Karpas-422 (cell line): ENCODE measurements around the gene PINK1. TPM values are rescaled to one million over a fixed set of nuclear protein-coding genes. Genes with fewer than 3 reads are reported as not detected.

ENCODE experiments used
- DNase-seq: peaks from one replicate; pipeline ENCODE4 v3.0.0-alpha.2; 2015
- H2AFZ ChIP-seq: fragments of 200-600 bp; sonication (generic); 2 replicates; pipeline ENCODE4 v1.6.1; 2014; ENCODE audit warnings: antibody characterized with exemption, low read length, mixed read lengths
- H3K27ac ChIP-seq: fragments of 200-600 bp; sonication (generic); 2 replicates; pipeline ENCODE4 v1.5.1; 2014; ENCODE audit warnings: mild to moderate bottlenecking, low read length, moderate library complexity
- H3K27me3 ChIP-seq: fragments of 200-600 bp; sonication (generic); 2 replicates; pipeline ENCODE4 v1.6.1; 2014; ENCODE audit warnings: low read length, mixed read lengths
- H3K36me3 ChIP-seq: fragments of 200-600 bp; sonication (generic); 2 replicates; pipeline ENCODE4 v1.6.1; 2014; ENCODE audit warnings: low read length, mixed read lengths; ENCODE audit not compliant: insufficient read depth
- H3K4me1 ChIP-seq: fragments of 200-600 bp; sonication (generic); 2 replicates; pipeline ENCODE4 v1.6.1; 2014; ENCODE audit warnings: mild to moderate bottlenecking, low read length, mixed read lengths
- H3K4me2 ChIP-seq: fragments of 200-600 bp; sonication (generic); 2 replicates; pipeline ENCODE4 v1.6.1; 2014; ENCODE audit warnings: low read length, low read depth, mild to moderate bottlenecking; ENCODE audit not compliant: poor library complexity, severe bottlenecking
- H3K4me3 ChIP-seq: fragments of 200-600 bp; sonication (generic); 2 replicates; pipeline ENCODE4 v1.5.1; 2014; ENCODE audit warnings: mild to moderate bottlenecking, antibody characterized with exemption, low read length, mixed read lengths
- H3K79me2 ChIP-seq: fragments of 200-600 bp; sonication (generic); 2 replicates; pipeline ENCODE4 v1.6.1; 2014; ENCODE audit warnings: mild to moderate bottlenecking, low read length, mixed read lengths
- H3K9ac ChIP-seq: fragments of 200-600 bp; sonication (generic); 2 replicates; pipeline ENCODE4 v1.6.0; 2014; ENCODE audit warnings: low read length
- H3K9me2 ChIP-seq: fragments of 200-600 bp; sonication (generic), shearing (Covaris generic); replicated peaks from 2 replicates; pipeline ENCODE4 v1.6.0; 2014; ENCODE audit warnings: mild to moderate bottlenecking, low read length, moderate library complexity; ENCODE audit not compliant: insufficient read depth
- H3K9me3 ChIP-seq: fragments of 300-700, 200-600 bp; sonication (generic); 2 replicates; pipeline ENCODE4 v1.6.1; 2014; ENCODE audit warnings: low read length, mixed read lengths
- H4K20me1 ChIP-seq: fragments of 200-600 bp; sonication (generic); 2 replicates; pipeline ENCODE4 v1.6.1; 2014; ENCODE audit warnings: mild to moderate bottlenecking, antibody characterized with exemption, low read length, low read depth; ENCODE audit not compliant: insufficient read depth
- total RNA-seq: library from RNA; depleted of rRNA; stranded (reverse); fragments of >200 nt; shearing (Covaris generic); gene quantifications from 2 replicates; pipeline ENCODE4 v1.2.3, GENCODE V29; 2014; ENCODE audit warnings: low replicate concordance

The PINK1 gene
- total RNA-seq, 1 experiment from 2014 or later = 4.0 TPM

- H3K9me3 ChIP-seq = no peaks in the 10 kb centered on the region
- no peaks in the 10 kb centered on the region for H3K27me3 ChIP-seq
- H3K79me2 ChIP-seq = no peaks in the 10 kb centered on the region
- H3K27ac ChIP-seq = no peak overlapping the region
- peak; percentile 22 for DNase-seq
- no peak overlapping the region for H3K4me3 ChIP-seq
- no peaks in the 10 kb centered on the region for H3K9me2 ChIP-seq
- no peaks in the 10 kb centered on the region for H4K20me1 ChIP-seq
- H3K4me2 ChIP-seq = no peak overlapping the region
- H3K4me1 ChIP-seq = no peaks in the 10 kb centered on the region
- H3K36me3 ChIP-seq = peaks cover 3% of the 10 kb centered on the region; the same call in 1 of the 2 replicates
- no peak overlapping the region for H2AFZ ChIP-seq
- H3K9ac ChIP-seq = no peak overlapping the region
Measured at GRCh38 chr1:20644416-20644815, 11.2 kb downstream of the PINK1 start.

DNA sequence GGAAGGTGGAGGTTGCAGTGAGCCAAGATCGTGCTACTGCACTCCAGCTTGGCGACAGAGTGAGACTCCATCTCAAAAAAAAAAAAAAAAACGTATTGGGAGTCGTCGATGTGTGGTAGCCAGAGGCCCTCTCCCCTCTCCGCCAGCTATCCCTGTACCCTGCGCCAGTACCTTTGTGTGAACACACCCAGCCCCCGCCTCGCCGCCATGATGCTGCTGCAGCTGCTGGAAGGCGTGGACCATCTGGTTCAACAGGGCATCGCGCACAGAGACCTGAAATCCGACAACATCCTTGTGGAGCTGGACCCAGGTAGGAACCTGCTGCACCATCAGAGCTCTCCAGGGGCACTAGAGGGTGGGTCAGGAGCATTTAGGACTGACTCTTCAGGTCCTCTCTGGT lies 12.2 kb downstream of the PINK1 start:
- Histone ChIP-seq H3K4me1 (no peaks in the 10 kb centered on the region), H3K9me3 (no peaks in the 10 kb centered on the region), H3K9ac (no peak overlapping the region), H3K36me3 (peaks cover 3% of the 10 kb centered on the region; the same call in 1 of the 2 replicates), H3K79me2 (no peaks in the 10 kb centered on the region), H4K20me1 (no peaks in the 10 kb centered on the region), H3K9me2 (no peaks in the 10 kb centered on the region), H2AFZ (no peak overlapping the region), H3K27me3 (no peaks in the 10 kb centered on the region), H3K4me3 (no peak overlapping the region), H3K4me2 (no peak overlapping the region), H3K27ac (no peak overlapping the region)
- peak; percentile 36 for DNase-seq

DNA sequence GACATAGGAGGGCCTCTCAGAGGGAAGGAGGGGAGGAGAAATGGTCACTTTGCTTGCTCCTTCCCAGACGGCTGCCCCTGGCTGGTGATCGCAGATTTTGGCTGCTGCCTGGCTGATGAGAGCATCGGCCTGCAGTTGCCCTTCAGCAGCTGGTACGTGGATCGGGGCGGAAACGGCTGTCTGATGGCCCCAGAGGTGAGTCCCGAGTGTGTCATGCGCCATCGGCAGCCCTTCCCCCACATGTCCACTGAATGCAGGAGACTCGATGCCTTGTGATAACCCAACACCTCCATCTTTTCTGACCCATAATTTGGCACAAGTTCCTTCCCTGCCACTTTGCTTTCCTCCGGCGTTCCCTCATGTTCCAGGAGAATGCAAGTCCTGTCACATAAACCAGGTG lies 15.2 kb downstream of the PINK1 start:
- no peaks in the 10 kb centered on the region for H3K9me3 ChIP-seq
- no peak overlapping the region for H3K4me3 ChIP-seq
- no peaks in the 10 kb centered on the region for H3K9me2 ChIP-seq
- no peaks in the 10 kb centered on the region for H4K20me1 ChIP-seq
- H3K4me1 ChIP-seq = no peaks in the 10 kb centered on the region
- no peaks in the 10 kb centered on the region for H3K79me2 ChIP-seq
- DNase-seq = no peak
- H2AFZ ChIP-seq = no peak overlapping the region
- H3K9ac ChIP-seq = no peak overlapping the region
- no peak overlapping the region for H3K27ac ChIP-seq
- H3K36me3 ChIP-seq = peaks cover 18% of the 10 kb centered on the region
- H3K4me2 ChIP-seq = no peak overlapping the region
- H3K27me3 ChIP-seq = no peaks in the 10 kb centered on the region

DNA sequence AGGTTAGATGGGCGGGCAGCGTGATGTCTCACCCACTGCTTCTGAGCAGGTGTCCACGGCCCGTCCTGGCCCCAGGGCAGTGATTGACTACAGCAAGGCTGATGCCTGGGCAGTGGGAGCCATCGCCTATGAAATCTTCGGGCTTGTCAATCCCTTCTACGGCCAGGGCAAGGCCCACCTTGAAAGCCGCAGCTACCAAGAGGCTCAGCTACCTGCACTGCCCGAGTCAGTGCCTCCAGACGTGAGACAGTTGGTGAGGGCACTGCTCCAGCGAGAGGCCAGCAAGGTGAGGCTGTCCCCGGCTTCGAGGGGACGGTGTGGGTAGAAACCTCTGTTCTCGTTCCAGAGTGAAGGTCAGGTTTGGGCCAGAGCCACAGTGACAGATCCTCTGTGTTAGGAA lies 15.7 kb downstream of the PINK1 start:
- no peaks in the 10 kb centered on the region for H3K79me2 ChIP-seq
- H3K4me2 ChIP-seq = no peak overlapping the region
- no peak overlapping the region for H3K9ac ChIP-seq
- no peak for DNase-seq
- no peaks in the 10 kb centered on the region for H3K9me3 ChIP-seq
- H3K36me3 ChIP-seq = peaks cover 21% of the 10 kb centered on the region
- H3K9me2 ChIP-seq = no peaks in the 10 kb centered on the region
- H3K4me1 ChIP-seq = no peaks in the 10 kb centered on the region
- no peaks in the 10 kb centered on the region for H3K27me3 ChIP-seq
- H3K27ac ChIP-seq = no peak overlapping the region
- H2AFZ ChIP-seq = no peak overlapping the region
- no peaks in the 10 kb centered on the region for H4K20me1 ChIP-seq
- H3K4me3 ChIP-seq = no peak overlapping the region

GRCh38 chr1:20652300-20652699 lies 19.0 kb downstream of the PINK1 start:
- H3K36me3 ChIP-seq = peaks cover 31% of the 10 kb centered on the region
- peaks cover 12% of the 10 kb centered on the region for H3K79me2 ChIP-seq
- no peak overlapping the region for H2AFZ ChIP-seq
- no peak overlapping the region for H3K4me2 ChIP-seq
- H3K9ac ChIP-seq = no peak overlapping the region
- peak; percentile 31 for DNase-seq
- peaks cover 12% of the 10 kb centered on the region; the same call in 1 of the 2 replicates for H4K20me1 ChIP-seq
- no peaks in the 10 kb centered on the region for H3K9me2 ChIP-seq
- no peak overlapping the region for H3K27ac ChIP-seq
- H3K4me1 ChIP-seq = no peaks in the 10 kb centered on the region
- no peaks in the 10 kb centered on the region for H3K9me3 ChIP-seq
- no peak overlapping the region for H3K4me3 ChIP-seq
- H3K27me3 ChIP-seq = no peaks in the 10 kb centered on the region

DNA sequence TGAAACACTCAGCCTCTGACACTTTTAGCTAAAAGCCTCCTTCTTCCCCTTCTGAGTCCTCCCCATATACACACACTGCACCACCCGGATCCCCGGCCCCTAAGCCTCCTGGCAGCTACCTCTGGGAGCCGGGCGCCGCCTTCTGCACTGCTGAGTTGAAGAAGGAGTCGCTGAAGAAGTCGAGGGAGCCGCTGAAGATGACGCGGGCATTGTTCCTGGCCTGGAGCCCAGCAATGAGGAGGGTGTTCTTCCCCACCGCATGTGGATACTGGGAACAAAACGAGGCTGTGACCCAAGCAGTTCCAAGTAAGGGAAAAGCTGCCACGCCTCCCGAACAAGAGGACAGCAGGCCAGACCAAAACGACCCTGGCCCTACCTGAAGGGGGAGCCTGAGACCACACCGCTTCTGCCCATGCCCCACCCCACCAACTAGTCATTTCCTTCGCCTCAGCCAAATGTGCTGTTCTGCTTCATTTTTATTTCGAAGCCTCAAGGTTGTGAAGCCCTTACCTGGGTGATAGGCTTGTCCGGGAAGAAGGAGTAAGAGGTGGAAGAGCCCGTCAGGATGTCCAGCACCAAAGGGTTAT lies 20.9 kb downstream of the PINK1 start:
- no peak overlapping the region for H3K4me3 ChIP-seq
- H3K27ac ChIP-seq = no peak overlapping the region
- no peaks in the 10 kb centered on the region for H3K27me3 ChIP-seq
- H2AFZ ChIP-seq = no peak overlapping the region
- peak; percentile 34 for DNase-seq
- no peaks in the 10 kb centered on the region for H3K9me2 ChIP-seq
- H4K20me1 ChIP-seq = peaks cover 12% of the 10 kb centered on the region; the same call in 1 of the 2 replicates
- H3K4me2 ChIP-seq = no peak overlapping the region
- no peaks in the 10 kb centered on the region for H3K9me3 ChIP-seq
- peaks cover under 1% of the 10 kb centered on the region for H3K4me1 ChIP-seq
- no peak overlapping the region for H3K9ac ChIP-seq
- H3K36me3 ChIP-seq = peaks cover 33% of the 10 kb centered on the region
- H3K79me2 ChIP-seq = peaks cover 31% of the 10 kb centered on the region

- no peak overlapping the region for H3K4me3 ChIP-seq
- peaks cover 53% of the 10 kb centered on the region for H3K79me2 ChIP-seq
- no peaks in the 10 kb centered on the region for H3K9me3 ChIP-seq
- H3K27ac ChIP-seq = no peak overlapping the region
- peaks cover 31% of the 10 kb centered on the region for H3K36me3 ChIP-seq
- H3K4me2 ChIP-seq = no peak overlapping the region
- H3K9ac ChIP-seq = no peak overlapping the region
- peak; percentile 31 for DNase-seq
- no peak overlapping the region for H2AFZ ChIP-seq
- peaks cover 24% of the 10 kb centered on the region for H4K20me1 ChIP-seq
- H3K4me1 ChIP-seq = peaks cover 15% of the 10 kb centered on the region
- no peaks in the 10 kb centered on the region for H3K9me2 ChIP-seq
- H3K27me3 ChIP-seq = no peaks in the 10 kb centered on the region
Measured at GRCh38 chr1:20657024-20657423, 23.8 kb downstream of the PINK1 start.

DNA sequence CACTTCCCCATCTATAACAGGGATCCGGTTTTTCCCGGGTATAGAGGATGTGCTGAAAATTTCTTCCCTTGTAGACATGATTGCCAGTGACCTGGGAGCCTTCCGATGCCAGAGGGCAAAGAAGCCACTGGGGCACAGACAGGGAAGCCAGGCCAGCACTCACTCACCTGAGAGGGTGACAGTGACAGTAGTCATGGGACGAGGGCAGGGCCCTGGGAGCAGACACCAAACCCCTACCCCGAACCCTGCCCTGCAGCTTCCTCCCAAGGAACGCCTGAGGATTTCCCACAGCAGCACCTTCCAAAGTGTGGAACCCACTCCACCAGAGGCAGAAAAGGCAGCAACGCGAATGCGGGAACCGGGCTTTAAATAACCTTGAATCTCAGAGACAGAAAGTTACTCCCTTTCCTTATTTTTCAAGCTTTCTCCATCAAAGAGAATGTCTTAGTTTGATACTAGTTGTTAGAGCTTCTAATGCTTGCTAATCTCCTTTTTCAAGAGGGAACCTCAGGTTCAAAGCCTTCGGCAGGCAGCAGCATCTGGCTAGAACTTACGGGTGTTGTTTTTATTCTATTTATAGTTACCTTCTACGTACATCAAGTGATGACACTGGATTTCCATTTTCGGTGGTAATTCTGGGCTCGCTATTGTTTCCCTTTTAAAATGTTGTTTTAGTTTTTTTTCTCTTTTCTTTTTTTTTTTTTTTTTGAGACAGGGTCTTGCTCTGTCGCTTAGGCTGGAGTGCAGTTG lies 25.1 kb downstream of the PINK1 start:
- H3K27me3 ChIP-seq = no peaks in the 10 kb centered on the region
- peaks cover 23% of the 10 kb centered on the region for H3K36me3 ChIP-seq
- no peak overlapping the region for H3K9ac ChIP-seq
- no peak overlapping the region for H2AFZ ChIP-seq
- no peak overlapping the region for H3K27ac ChIP-seq
- H3K79me2 ChIP-seq = peaks cover 57% of the 10 kb centered on the region
- no peaks in the 10 kb centered on the region for H3K9me3 ChIP-seq
- no peaks in the 10 kb centered on the region for H3K9me2 ChIP-seq
- peaks cover 24% of the 10 kb centered on the region for H4K20me1 ChIP-seq
- H3K4me1 ChIP-seq = peaks cover 21% of the 10 kb centered on the region
- H3K4me3 ChIP-seq = no peak overlapping the region
- no peak overlapping the region for H3K4me2 ChIP-seq
- DNase-seq = peak; percentile 29
